Ammon's horn (tissue), 1 donor: Measurements from ENCODE around the gene EHBP1.
"Not testable (repeated sequence)": the region's sequence is repeated elsewhere in the genome, so short reads cannot be mapped to it uniquely, and the experiment has no call there.

ENCODE experiments used
- DNase-seq: peaks from one replicate; pipeline ENCODE4 v3.0.0-alpha.2; 2016; ENCODE audit warnings: low spot score

Gene EHBP1

GRCh38 chr2:62705859-62706720, 577 bp downstream of the EHBP1 start:
- DNase-seq: peak; percentile 75

- DNase-seq: peak; percentile 8
Observed at GRCh38 chr2:62706721-62707521, 1.4 kb downstream of the EHBP1 start.

- DNase-seq: no peak
Observed at GRCh38 chr2:62708751-62709150, 3.2 kb downstream of the EHBP1 start.

GRCh38 chr2:62711832-62712494, 6.5 kb downstream of the EHBP1 start:
- DNase-seq: no peak

- not testable (repeated sequence) for DNase-seq
Observed at GRCh38 chr2:62713196-62713595, 7.7 kb downstream of the EHBP1 start.

GRCh38 chr2:62713837-62714236, 8.3 kb downstream of the EHBP1 start:
- DNase-seq: no peak

GRCh38 chr2:62716768-62717167, 11.3 kb downstream of the EHBP1 start:
- no peak for DNase-seq

- DNase-seq: no peak
Observed at GRCh38 chr2:62717503-62718081, 12.1 kb downstream of the EHBP1 start.

- DNase-seq: no peak
Observed at GRCh38 chr2:62718225-62718822, 12.8 kb downstream of the EHBP1 start.

GRCh38 chr2:62719757-62720156, 14.2 kb downstream of the EHBP1 start:
- DNase-seq: no peak

GRCh38 chr2:62722679-62723078, 17.2 kb downstream of the EHBP1 start:
- no peak for DNase-seq

GRCh38 chr2:62723253-62723652, 17.7 kb downstream of the EHBP1 start:
- no peak for DNase-seq

GRCh38 chr2:62724106-62724505, 18.6 kb downstream of the EHBP1 start:
- DNase-seq: no peak

GRCh38 chr2:62724886-62725711, 19.6 kb downstream of the EHBP1 start:
- peak; percentile 77 for DNase-seq

- no peak for DNase-seq
Observed at GRCh38 chr2:62725712-62726055, 20.2 kb downstream of the EHBP1 start.

- no peak for DNase-seq
Observed at GRCh38 chr2:62727259-62727867, 21.9 kb downstream of the EHBP1 start.

- no peak for DNase-seq
Observed at GRCh38 chr2:62727876-62728566, 22.5 kb downstream of the EHBP1 start.

GRCh38 chr2:62731275-62731674, 25.8 kb downstream of the EHBP1 start:
- DNase-seq: no peak

- DNase-seq: no peak
Observed at GRCh38 chr2:62732262-62732777, 26.8 kb downstream of the EHBP1 start.

GRCh38 chr2:62733546-62733945, 28.0 kb downstream of the EHBP1 start:
- DNase-seq: no peak
